Coronary artery (tissue), 2 donors: ENCODE results near the gene GPSM1.

Experiments
- DNase-seq: peaks from one replicate; pipeline ENCODE4 v3.0.0-alpha.2; 2017; ENCODE audit warnings: low spot score
- H3K27ac ChIP-seq, 2 donors: fragments of 200-600 bp; sonication (generic); one replicate each; pipeline ENCODE4 v1.5.1; 2016 to 2019
- H3K4me3 ChIP-seq: fragments of 200-600 bp; sonication (generic); 2 replicates; pipeline ENCODE4 v1.5.1; 2016; ENCODE audit warnings: mild to moderate bottlenecking, moderate library complexity
- TF ChIP-seq, protein P1 (sequence below): fragments of 200-600 bp; sonication (generic); IDR thresholded peaks from one replicate; pipeline ENCODE4 v1.5.1; 2019; ENCODE audit warnings: antibody characterized with exemption

GPSM1 gene

GRCh38 chr9:136398286-136398685, 70.9 kb downstream of the GPSM1 start:
- TF ChIP-seq, protein P1, sequence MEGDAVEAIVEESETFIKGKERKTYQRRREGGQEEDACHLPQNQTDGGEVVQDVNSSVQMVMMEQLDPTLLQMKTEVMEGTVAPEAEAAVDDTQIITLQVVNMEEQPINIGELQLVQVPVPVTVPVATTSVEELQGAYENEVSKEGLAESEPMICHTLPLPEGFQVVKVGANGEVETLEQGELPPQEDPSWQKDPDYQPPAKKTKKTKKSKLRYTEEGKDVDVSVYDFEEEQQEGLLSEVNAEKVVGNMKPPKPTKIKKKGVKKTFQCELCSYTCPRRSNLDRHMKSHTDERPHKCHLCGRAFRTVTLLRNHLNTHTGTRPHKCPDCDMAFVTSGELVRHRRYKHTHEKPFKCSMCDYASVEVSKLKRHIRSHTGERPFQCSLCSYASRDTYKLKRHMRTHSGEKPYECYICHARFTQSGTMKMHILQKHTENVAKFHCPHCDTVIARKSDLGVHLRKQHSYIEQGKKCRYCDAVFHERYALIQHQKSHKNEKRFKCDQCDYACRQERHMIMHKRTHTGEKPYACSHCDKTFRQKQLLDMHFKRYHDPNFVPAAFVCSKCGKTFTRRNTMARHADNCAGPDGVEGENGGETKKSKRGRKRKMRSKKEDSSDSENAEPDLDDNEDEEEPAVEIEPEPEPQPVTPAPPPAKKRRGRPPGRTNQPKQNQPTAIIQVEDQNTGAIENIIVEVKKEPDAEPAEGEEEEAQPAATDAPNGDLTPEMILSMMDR = no peak
- DNase-seq = no peak
- Histone ChIP-seq H3K27ac (no peak overlapping the region), H3K4me3 (no peak overlapping the region)

- TF ChIP-seq, protein P1 = no peak
- Histone ChIP-seq H3K4me3 (peak overlapping the region; percentile 99), H3K27ac (peak overlapping the region in 1 of 2 donors; percentile 64)
- DNase-seq = no peak
These were observed 72.1 kb downstream of the GPSM1 start for GRCh38 chr9:136399176-136400037.

GRCh38 chr9:136400038-136400834, 72.9 kb downstream of the GPSM1 start, which contains the start of gene SNAPC4:
SNAPC4 (minus strand) TSS chr9:136400170; CDS start chr9:136398428, 1,742 bp downstream.
- peak within 1 kb of the TSS; percentile 41 to 64 for H3K27ac ChIP-seq
- peak; percentile 88 for DNase-seq
- peak within 1 kb of the TSS; percentile 99 for H3K4me3 ChIP-seq
- TF ChIP-seq, protein P1 = peak; percentile 82

GRCh38 chr9:136401173-136401922, 74.0 kb downstream of the GPSM1 start:
- DNase-seq = no peak
- no peak overlapping the region for H3K4me3 ChIP-seq
- no peak overlapping the region for H3K27ac ChIP-seq
- TF ChIP-seq, protein P1 = no peak

DNA sequence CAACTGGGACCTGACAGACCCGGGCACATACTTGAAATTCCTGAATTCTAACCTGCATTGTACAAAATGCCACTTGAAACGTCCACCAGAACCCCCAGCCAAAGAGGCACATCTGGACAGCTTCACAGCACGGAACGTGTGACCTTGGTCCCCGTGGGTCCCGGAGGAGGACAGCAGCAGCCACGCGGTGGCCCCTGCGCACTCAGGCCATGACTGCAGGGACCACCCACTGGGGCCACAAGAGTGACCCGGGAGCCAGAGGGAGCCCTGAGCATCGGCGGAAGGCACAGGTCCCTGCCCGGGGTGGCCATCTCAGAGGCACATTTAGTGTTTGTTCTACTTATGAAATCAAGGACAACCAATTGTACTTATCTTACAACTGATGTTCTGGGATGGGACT, 74.7 kb downstream of the GPSM1 start:
- H3K27ac ChIP-seq = no peak overlapping the region
- TF ChIP-seq, protein P1 = no peak
- no peak for DNase-seq
- no peak overlapping the region for H3K4me3 ChIP-seq

GRCh38 chr9:136403538-136403914, 76.2 kb downstream of the GPSM1 start:
- TF ChIP-seq, protein P1 = no peak
- H3K27ac ChIP-seq = no peak overlapping the region
- DNase-seq = no peak

More at GRCh38 chr9:136403538-136403914, 76.2 kb downstream of the GPSM1 start:
- no peak overlapping the region for H3K4me3 ChIP-seq
